Measurements from ENCODE around the gene UROS.

Gene UROS

GRCh38 chr10:125828311-125828710 lies 5.3 kb upstream of the UROS start:
- no peak for DNase-seq

GRCh38 chr10:125827133-125827532 lies 4.1 kb upstream of the UROS start:
- peak; percentile 46 for DNase-seq

GRCh38 chr10:125824736-125825135 lies 1.7 kb upstream of the UROS start:
- no peak for DNase-seq

- no peak for DNase-seq
These were observed 699 bp upstream of the UROS start for GRCh38 chr10:125823663-125824251.

- no peak for DNase-seq
These were observed 2.4 kb downstream of the UROS start for GRCh38 chr10:125820701-125821100.

GRCh38 chr10:125817337-125817946 lies 5.6 kb downstream of the UROS start:
- no peak for DNase-seq

- DNase-seq: no peak
These were observed 6.5 kb downstream of the UROS start for GRCh38 chr10:125816548-125816947.

GRCh38 chr10:125815764-125816163 lies 7.3 kb downstream of the UROS start:
- no peak for DNase-seq

- no peak for DNase-seq
These were observed 10.8 kb downstream of the UROS start for GRCh38 chr10:125812128-125812750.

GRCh38 chr10:125811251-125811650 lies 11.8 kb downstream of the UROS start:
- no peak for DNase-seq

GRCh38 chr10:125808047-125808446 lies 15.0 kb downstream of the UROS start:
- DNase-seq: no peak

- no peak for DNase-seq
These were observed 20.3 kb downstream of the UROS start for GRCh38 chr10:125802739-125803138.

GRCh38 chr10:125802131-125802530 lies 20.9 kb downstream of the UROS start:
- no peak for DNase-seq

- no peak for DNase-seq
These were observed 21.5 kb downstream of the UROS start for GRCh38 chr10:125801574-125801973.

- no peak for DNase-seq
These were observed 23.4 kb downstream of the UROS start for GRCh38 chr10:125799451-125800182.

- no peak for DNase-seq
These were observed 24.9 kb downstream of the UROS start for GRCh38 chr10:125797994-125798662.

GRCh38 chr10:125797424-125797823 lies 25.6 kb downstream of the UROS start:
- DNase-seq: no peak

GRCh38 chr10:125795637-125796190 lies 27.3 kb downstream of the UROS start:
- no peak for DNase-seq

- no peak for DNase-seq
These were observed 27.9 kb downstream of the UROS start for GRCh38 chr10:125795128-125795527.

- no peak for DNase-seq
These were observed 30.4 kb downstream of the UROS start for GRCh38 chr10:125792342-125793300.

- no peak for DNase-seq
These were observed 34.7 kb downstream of the UROS start for GRCh38 chr10:125788156-125789034.

Data from MV-4-11 (cell line).